ENCODE results near the gene C6orf62.
A peak's percentile ranks its signal among the peaks of the same experiment; 100 is the strongest.
"Not testable (repeated sequence)": the region's sequence is repeated elsewhere in the genome, so short reads cannot be mapped to it uniquely, and the experiment has no call there.

The C6orf62 gene

DNA sequence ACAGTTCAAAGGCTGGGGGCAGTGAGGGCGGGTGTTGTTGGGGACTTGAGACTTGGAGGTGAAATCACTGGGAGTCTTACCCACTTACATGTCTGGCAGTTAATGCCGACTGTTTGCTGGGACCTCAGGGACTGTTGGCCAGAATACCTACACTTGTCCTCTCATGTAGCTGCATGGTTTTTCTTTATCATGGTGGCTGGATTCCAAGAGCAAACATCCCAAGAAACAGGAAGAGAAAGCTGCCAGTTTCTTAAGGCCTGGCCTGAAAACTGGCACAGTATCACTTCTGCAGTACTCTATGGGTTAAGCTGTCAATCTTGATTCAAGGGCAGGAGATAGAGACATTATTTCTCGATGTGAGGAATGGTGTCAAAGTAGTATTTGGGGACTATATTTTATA lies 19.8 kb upstream of the C6orf62 start (continued):
- no peak for TF ChIP-seq TOX (CRISPR knock-in tag; IDR thresholded peaks at IDR 0.05; ENCODE audit: borderline replicate concordance)

- ATAC-seq, result not testable (repeated sequence)
Measured at GRCh38 chr6:24734710-24735109, 15.8 kb upstream of the C6orf62 start.

GRCh38 chr6:24734166-24734565 lies 15.2 kb upstream of the C6orf62 start:
- TF ChIP-seq, protein P1, sequence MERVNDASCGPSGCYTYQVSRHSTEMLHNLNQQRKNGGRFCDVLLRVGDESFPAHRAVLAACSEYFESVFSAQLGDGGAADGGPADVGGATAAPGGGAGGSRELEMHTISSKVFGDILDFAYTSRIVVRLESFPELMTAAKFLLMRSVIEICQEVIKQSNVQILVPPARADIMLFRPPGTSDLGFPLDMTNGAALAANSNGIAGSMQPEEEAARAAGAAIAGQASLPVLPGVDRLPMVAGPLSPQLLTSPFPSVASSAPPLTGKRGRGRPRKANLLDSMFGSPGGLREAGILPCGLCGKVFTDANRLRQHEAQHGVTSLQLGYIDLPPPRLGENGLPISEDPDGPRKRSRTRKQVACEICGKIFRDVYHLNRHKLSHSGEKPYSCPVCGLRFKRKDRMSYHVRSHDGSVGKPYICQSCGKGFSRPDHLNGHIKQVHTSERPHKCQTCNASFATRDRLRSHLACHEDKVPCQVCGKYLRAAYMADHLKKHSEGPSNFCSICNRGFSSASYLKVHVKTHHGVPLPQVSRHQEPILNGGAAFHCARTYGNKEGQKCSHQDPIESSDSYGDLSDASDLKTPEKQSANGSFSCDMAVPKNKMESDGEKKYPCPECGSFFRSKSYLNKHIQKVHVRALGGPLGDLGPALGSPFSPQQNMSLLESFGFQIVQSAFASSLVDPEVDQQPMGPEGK (CRISPR knock-in tag; IDR thresholded peaks at IDR 0.05; ENCODE audit: borderline replicate concordance), result no peak
- TF ChIP-seq ZFP3 (CRISPR knock-in tag; IDR thresholded peaks at IDR 0.05), result no peak
- no peak for TF ChIP-seq ZFP30 (CRISPR knock-in tag; IDR thresholded peaks at IDR 0.05)
- TF ChIP-seq CSRNP3 (CRISPR knock-in tag; IDR thresholded peaks at IDR 0.05), result no peak
- no peak for TF ChIP-seq ZNF8 (CRISPR knock-in tag; IDR thresholded peaks at IDR 0.05)
- TF ChIP-seq SNAI2 (CRISPR knock-in tag; IDR thresholded peaks at IDR 0.05), result no peak
- no peak for TF ChIP-seq PPARA (CRISPR knock-in tag; IDR thresholded peaks at IDR 0.05; ENCODE audit: borderline replicate concordance)
- TF ChIP-seq BACH2 (CRISPR knock-in tag; IDR thresholded peaks at IDR 0.05; ENCODE audit: borderline replicate concordance), result no peak
- TF ChIP-seq OSR1 (CRISPR knock-in tag; IDR thresholded peaks at IDR 0.05), result no peak
- ATAC-seq, result no peak

- ATAC-seq, result not testable (repeated sequence)
Measured at GRCh38 chr6:24731456-24732134, 12.6 kb upstream of the C6orf62 start.

DNA sequence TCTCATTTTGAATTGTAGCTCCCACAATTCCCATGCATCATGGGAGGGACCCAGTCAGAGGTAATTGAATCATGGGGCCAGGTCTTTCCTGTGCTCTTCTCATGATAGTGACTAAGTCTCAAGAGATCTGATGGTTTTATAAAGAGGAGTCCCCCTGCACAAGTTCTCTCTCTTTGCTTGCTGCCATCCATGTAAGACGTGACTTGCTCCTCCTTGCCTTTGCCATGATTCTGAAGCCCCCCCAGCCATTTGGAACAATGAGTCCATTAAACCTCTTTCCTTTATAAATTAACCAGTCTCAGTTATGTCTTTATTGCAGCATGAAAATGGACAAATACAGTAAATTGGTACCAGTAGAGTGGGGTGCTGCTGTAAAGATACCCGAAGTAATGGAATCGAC lies 11.7 kb upstream of the C6orf62 start:
- ATAC-seq, result not testable (repeated sequence)

- peak; percentile 27; the same call in 1 of the 2 replicates for TF ChIP-seq ZFP30 (CRISPR knock-in tag; IDR thresholded peaks at IDR 0.05)
- TF ChIP-seq, protein P2, sequence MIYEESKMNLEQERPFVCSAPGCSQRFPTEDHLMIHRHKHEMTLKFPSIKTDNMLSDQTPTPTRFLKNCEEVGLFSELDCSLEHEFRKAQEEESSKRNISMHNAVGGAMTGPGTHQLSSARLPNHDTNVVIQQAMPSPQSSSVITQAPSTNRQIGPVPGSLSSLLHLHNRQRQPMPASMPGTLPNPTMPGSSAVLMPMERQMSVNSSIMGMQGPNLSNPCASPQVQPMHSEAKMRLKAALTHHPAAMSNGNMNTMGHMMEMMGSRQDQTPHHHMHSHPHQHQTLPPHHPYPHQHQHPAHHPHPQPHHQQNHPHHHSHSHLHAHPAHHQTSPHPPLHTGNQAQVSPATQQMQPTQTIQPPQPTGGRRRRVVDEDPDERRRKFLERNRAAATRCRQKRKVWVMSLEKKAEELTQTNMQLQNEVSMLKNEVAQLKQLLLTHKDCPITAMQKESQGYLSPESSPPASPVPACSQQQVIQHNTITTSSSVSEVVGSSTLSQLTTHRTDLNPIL (CRISPR knock-in tag; IDR thresholded peaks at IDR 0.05; ENCODE audit: low read depth), result no peak
- ATAC-seq, result no peak
Measured at GRCh38 chr6:24723270-24723669, 4.3 kb upstream of the C6orf62 start.

- TF ChIP-seq POU6F1 (CRISPR knock-in tag; IDR thresholded peaks at IDR 0.05; ENCODE audit: borderline replicate concordance, low read depth) (0 out of 2 replicates have a peak, but pooled peaks have one; percentile 73), ZNF70 (CRISPR knock-in tag; IDR thresholded peaks at IDR 0.05) (no peak)
- ATAC-seq, result peak; percentile 77
Measured at GRCh38 chr6:24721461-24722215, 2.7 kb upstream of the C6orf62 start.

Data from SK-N-SH treated with all-trans-retinoic acid at 6 μM for 48 hours (cell line).